HS-5 (cell line): ENCODE measurements around the gene HPGDS.
"Not testable (repeated sequence)": the region's sequence is repeated elsewhere in the genome, so short reads cannot be mapped to it uniquely, and the experiment has no call there.

Source experiments
- DNase-seq: peaks from one replicate; pipeline ENCODE4 v3.0.0-alpha.2; 2012; ENCODE audit warnings: low read depth

HPGDS gene

GRCh38 chr4:94319927-94320326 is 22.7 kb downstream of the HPGDS start:
- DNase-seq, result not testable (repeated sequence)

DNA sequence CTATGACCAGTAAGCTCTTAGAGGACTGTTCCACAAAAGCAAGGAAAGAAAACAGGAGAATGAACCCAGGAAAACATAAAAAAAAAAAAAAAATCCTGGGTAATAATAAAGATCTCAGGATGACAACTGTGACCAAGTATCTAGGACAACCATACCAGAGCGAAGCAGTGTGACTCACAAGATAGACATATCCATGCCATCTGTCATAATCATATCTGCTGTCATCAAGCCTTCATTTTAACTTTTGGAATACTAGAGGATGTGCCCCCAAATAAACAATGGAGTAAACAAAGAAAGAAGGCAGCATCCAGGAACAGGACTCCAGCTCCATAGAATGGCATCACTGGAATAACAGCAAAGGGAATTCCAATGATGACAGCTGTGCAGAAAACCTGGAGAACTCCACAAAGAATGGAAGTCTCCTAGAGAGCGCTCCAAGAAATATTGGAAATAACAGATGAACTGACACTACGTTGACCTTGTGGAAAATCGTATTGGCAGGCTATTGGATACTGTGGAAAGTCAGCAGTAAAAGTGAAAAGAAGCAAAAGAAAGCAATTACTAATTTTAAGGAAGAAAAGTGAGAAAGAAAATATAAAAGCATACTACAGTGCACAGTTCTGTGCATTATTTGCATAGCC is 35.3 kb downstream of the HPGDS start:
- DNase-seq, result no peak

GRCh38 chr4:94306713-94307112 is 35.9 kb downstream of the HPGDS start:
- no peak for DNase-seq

- no peak for DNase-seq
Observed at GRCh38 chr4:94305466-94306225, 37.0 kb downstream of the HPGDS start.

GRCh38 chr4:94304365-94304971 is 38.2 kb downstream of the HPGDS start:
- DNase-seq, result no peak

GRCh38 chr4:94302191-94302590 is 40.4 kb downstream of the HPGDS start:
- DNase-seq, result no peak

DNA sequence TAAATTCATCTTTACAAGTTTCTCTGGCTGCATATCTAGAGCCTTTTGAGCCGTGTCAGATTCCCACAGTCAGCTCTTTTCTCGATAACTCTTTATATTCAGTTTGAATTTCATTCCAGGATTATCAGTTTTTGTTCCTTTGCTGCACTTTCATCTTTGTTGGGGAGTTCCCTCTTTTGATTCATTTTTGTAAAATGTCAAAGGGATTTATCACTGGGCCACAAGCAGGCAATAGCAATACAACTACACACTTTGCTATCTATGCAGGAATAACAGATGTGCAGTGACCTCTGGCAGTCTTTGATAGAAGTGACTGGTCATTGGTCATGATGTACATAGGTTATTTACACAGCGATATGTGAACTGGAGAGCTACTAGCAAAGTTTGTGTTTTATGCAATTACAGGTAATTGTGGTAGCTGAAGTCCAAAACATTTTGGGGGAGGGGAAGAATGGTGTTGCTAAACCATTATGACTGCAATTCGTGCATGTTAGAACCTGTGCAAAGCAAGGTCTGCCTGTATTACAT is 43.8 kb downstream of the HPGDS start:
- DNase-seq, result no peak

- DNase-seq, result not testable (repeated sequence)
Observed at GRCh38 chr4:94295473-94295872, 47.2 kb downstream of the HPGDS start.

DNA sequence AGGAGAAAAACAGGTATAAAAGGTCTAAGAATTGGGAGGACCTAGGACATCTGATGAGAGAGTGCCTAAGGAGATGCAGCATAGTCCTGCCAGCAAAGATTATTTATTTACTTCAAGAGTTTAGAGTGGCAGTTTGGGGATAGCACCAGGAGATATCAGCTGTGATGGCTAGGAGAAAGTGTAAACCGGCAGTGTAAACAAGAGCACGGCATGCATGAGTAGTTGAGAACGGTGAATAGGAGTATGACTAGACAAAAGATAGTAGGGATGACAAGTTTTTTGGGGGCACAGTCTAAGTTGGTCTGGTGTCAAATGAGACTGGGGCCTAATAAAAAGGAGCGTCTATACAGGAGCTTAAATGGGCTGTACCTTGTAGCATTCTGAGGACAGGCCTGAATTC is 48.7 kb downstream of the HPGDS start:
- DNase-seq, result not testable (repeated sequence)

DNA sequence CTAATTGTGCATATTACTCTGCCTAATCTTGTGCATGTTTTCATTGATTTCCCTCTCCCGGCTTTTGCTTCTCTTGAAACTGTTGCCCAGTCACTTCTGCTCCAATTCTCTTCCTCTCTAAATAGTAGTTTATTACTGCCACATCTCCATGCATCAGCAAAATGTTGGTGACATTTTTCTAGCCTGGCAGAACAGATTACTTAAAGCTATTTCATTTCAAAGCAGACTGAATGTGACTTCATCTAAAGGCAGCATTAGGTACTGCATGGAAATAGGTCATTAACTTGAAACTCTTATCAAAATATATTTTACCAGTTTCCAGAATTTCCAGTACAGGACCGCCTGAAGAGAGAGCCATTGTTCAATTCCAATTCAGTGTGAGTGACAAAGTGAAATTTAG is 52.4 kb downstream of the HPGDS start:
- DNase-seq, result no peak

- DNase-seq, result no peak
Observed at GRCh38 chr4:94285666-94286065, 57.0 kb downstream of the HPGDS start.

DNA sequence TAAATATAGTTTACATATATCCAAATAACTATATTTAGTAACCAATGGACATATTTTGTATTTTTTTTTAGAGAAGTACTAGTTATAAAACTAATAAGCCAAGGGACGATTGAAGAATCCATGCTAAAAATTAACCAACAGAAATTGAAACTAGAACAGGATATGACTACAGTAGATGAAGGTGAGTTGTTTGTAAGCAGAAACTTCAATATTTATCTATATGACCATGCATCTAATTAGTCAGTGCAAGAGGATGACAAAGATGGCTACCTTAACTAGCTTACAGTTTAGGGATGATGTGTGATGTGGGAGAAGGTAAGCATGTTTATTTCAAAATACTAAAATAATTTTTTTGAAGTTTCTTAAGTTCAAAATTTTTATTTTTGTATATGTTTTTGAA is 57.7 kb downstream of the HPGDS start:
- DNase-seq, result no peak

GRCh38 chr4:94278781-94279180 is 63.9 kb downstream of the HPGDS start:
- no peak for DNase-seq

DNA sequence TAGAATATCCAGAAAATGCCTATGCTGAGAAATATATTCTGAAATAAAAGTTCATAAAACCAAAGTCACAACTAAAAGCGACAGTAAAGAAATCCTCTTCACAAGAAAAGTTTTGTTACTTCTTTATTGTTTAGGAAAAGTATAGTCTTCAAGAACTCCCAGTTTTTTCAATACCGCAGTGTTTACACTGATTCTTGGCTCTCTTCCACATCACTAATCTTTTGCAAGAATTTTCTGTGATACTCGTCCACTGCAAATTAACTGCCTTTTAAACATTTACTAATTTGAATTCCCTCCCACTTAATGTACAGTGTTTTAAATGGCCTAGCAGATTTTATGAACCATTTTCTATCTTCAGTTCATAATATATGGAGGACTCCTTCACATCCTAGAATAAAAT is 65.1 kb downstream of the HPGDS start:
- no peak for DNase-seq

DNA sequence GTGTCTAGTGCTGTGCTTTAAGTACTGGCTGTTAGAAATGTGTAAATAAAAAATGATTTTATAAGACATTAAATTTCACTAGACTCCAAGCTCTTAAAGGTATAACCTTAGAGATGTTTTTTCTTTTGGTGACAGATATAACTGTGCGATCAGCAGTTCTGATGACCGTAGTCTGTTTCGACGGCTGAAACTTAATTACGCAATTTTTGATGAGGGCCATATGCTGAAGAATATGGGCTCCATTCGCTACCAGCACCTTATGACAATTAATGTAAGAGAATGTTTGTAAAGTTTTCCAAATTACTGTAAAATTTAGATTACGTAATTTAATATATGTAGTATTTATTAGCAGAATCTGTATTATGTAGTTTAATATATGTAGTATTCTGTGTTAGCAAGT is 66.4 kb downstream of the HPGDS start:
- no peak for DNase-seq

DNA sequence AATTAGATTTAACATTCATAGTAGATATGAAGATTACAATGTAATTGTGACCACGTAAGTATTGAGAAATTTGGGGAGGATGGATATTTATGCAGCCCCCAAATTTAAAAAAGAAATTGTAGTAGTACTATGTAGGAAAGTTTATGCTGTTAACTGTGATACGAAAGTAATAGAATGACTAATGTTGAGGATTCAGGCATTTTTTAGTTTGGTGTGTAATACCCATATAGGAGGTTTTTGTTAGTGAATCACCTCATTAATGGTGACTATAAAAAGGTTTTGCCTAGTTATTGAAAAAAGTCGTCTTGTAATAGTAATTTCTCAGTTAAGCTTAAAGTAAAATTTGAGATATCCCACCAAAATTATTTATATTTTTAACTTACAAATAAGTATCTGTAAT is 67.7 kb downstream of the HPGDS start:
- peak; percentile 38 for DNase-seq

GRCh38 chr4:94271248-94271647 is 71.4 kb downstream of the HPGDS start:
- no peak for DNase-seq

GRCh38 chr4:94267037-94267436 is 75.6 kb downstream of the HPGDS start:
- DNase-seq, result no peak

GRCh38 chr4:94262163-94263016 is 80.2 kb downstream of the HPGDS start:
- no peak for DNase-seq

DNA sequence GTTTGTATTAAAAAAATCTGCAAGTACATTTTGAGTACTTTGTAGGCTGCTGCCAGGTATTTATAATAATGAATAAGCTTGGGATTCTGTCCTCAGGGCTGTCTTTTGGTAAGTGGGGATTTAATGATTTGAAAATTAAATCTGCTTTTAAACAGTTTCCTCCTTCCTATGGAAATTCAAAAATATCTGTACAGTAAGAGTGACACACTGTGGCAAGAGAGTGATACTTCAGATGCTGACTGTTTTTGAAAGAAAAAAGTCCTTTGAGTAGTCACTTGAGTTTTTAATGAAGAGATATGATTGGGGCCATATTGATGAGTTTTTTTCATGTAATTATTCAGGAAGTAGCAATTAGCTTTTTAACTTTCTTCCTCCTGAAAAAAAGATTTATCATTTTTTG is 85.8 kb downstream of the HPGDS start:
- no peak for DNase-seq

- no peak for DNase-seq
Observed at GRCh38 chr4:94256144-94256783, 86.4 kb downstream of the HPGDS start.

GRCh38 chr4:94253036-94253435 is 89.6 kb downstream of the HPGDS start:
- no peak for DNase-seq
